T-helper 1 cell (primary cell): ENCODE data around the gene GIT1.

Source experiments
- DNase-seq, 5 donors: peaks; one replicate each; pipeline ENCODE4 v3.0.0-alpha.2; 2012 to 2020
- total RNA-seq, 4 donors: gene quantifications; one replicate each; lab custom pipeline; 2026; lab: John Stamatoyannopoulos, UW

Gene GIT1
- 41.5 to 54.6 (median 47.4) reads per million in 4 donors for total RNA-seq

- DNase-seq, result peak; percentile 72 to 89 (median 77)
These were observed at the start of gene GIT1 for GRCh38 chr17:29589524-29590410. Gene GIT1 (minus strand): TSS chr17:29589648. CDS start chr17:29589378, 270 bp downstream.

GRCh38 chr17:29633886-29634285, 44.4 kb upstream of the GIT1 start:
- DNase-seq, result no peak

- DNase-seq, result no peak
These were observed 41.3 kb upstream of the GIT1 start for GRCh38 chr17:29630630-29631193.

- no peak for DNase-seq
These were observed 40.4 kb upstream of the GIT1 start for GRCh38 chr17:29629839-29630238.

GRCh38 chr17:29628644-29629043, 39.2 kb upstream of the GIT1 start:
- DNase-seq, result no peak

GRCh38 chr17:29627951-29628350, 38.5 kb upstream of the GIT1 start:
- no peak for DNase-seq

- DNase-seq, result no peak
These were observed 35.7 kb upstream of the GIT1 start for GRCh38 chr17:29625037-29625750.

- DNase-seq, result no peak
These were observed 35.1 kb upstream of the GIT1 start for GRCh38 chr17:29624586-29624985.

- DNase-seq, result no peak
These were observed 33.8 kb upstream of the GIT1 start for GRCh38 chr17:29623283-29623647.

GRCh38 chr17:29622337-29623282, 33.2 kb upstream of the GIT1 start, which contains the start of gene CORO6:
Gene CORO6 (minus strand): TSS chr17:29622912. CDS start chr17:29621421, 1,491 bp downstream.
- DNase-seq, result peak; percentile 48 to 66 (median 58)

- no peak for DNase-seq
These were observed 32.3 kb upstream of the GIT1 start for GRCh38 chr17:29621751-29622194.

GRCh38 chr17:29620779-29621500, 31.5 kb upstream of the GIT1 start:
- DNase-seq, result no peak

- no peak for DNase-seq
These were observed 30.8 kb upstream of the GIT1 start for GRCh38 chr17:29620271-29620670.

GRCh38 chr17:29619251-29619650, 29.8 kb upstream of the GIT1 start:
- peak in 1 of 5 donors; percentile 36 for DNase-seq

GRCh38 chr17:29618272-29619065, 29.0 kb upstream of the GIT1 start:
- DNase-seq, result no peak

- DNase-seq, result peak; percentile 74 to 91 (median 82)
These were observed 28.2 kb upstream of the GIT1 start for GRCh38 chr17:29617481-29618271.

GRCh38 chr17:29617125-29617480, 27.7 kb upstream of the GIT1 start:
- peak; percentile 81 to 94 (median 89) for DNase-seq

- no peak for DNase-seq
These were observed 27.0 kb upstream of the GIT1 start for GRCh38 chr17:29616300-29617048.
